Suprapubic skin (tissue), 4 donors: ENCODE measurements around the gene SRD5A1.

Experiments used
- CTCF ChIP-seq, 2 donors: fragments of 200-600 bp in 1 of 2; fragments of 450-650 bp in 1 of 2; sonication (generic) in 1 of 2; IDR thresholded peaks; one replicate each; pipeline ENCODE4 v1.5.1; 2016 to 2019; ENCODE audit warnings: antibody characterized with exemption in 2 of 2, mild to moderate bottlenecking in 1 of 2, moderate library complexity in 1 of 2
- EP300 ChIP-seq: sonication (generic); formaldehyde crosslinking; IDR thresholded peaks from one replicate; pipeline ENCODE4 v1.6.1; 2017; ENCODE audit warnings: antibody characterized with exemption
- POLR2A ChIP-seq, 2 donors: fragments of 450-650 bp; IDR thresholded peaks; one replicate each; pipeline ENCODE4 v1.6.1; 2017; ENCODE audit warnings: antibody characterized with exemption in 2 of 2, mild to moderate bottlenecking in 2 of 2, moderate library complexity in 2 of 2
- POLR2AphosphoS5 ChIP-seq, 3 donors: sonication (generic); formaldehyde crosslinking; IDR thresholded peaks; one replicate each; pipeline ENCODE4 v1.6.1; 2017; ENCODE audit warnings: antibody characterized with exemption in 3 of 3

- TF ChIP-seq CTCF (IDR thresholded peaks at IDR 0.05) (no peak), POLR2AphosphoS5 (IDR thresholded peaks at IDR 0.05) (no peak), EP300 (no peak), POLR2A (IDR thresholded peaks at IDR 0.05) (no peak)
These were observed 35.7 kb upstream of the SRD5A1 start for GRCh38 chr5:6597557-6597956.
